ENCODE results near the gene CEBPZ. TPM values are rescaled to one million over a fixed set of nuclear protein-coding genes. Genes with fewer than 3 reads are reported as not detected.
"Not testable (repeated sequence)": the region's sequence is repeated elsewhere in the genome, so short reads cannot be mapped to it uniquely, and the experiment has no call there.

Gene CEBPZ
- polyA plus RNA-seq, 1 experiment, result 21.1 TPM

GRCh38 chr2:37219046-37219445, 12.3 kb downstream of the CEBPZ start:
- ChIA-PET POLR2A (no interaction called here), CTCF (interaction anchor here (1.2 kb wide), 1 partner anchor 47 kb away, joined by 3 read pairs; no protein-coding TSS in a partner anchor)
- no peaks in the 10 kb centered on the region for H3K9me3 ChIP-seq (ENCODE audit: control insufficient read depth, insufficient read depth, low read length)
- no peaks in the 10 kb centered on the region for H3K27me3 ChIP-seq (ENCODE audit: control insufficient read depth, insufficient read depth, low read length)
- H3K27ac ChIP-seq (ENCODE audit: low read depth, low read length), result no peak overlapping the region
- H3K4me3 ChIP-seq (ENCODE audit: low read depth, low read length), result no peak overlapping the region
- TF ChIP-seq CTCF (IDR thresholded peaks at IDR 0.05; ENCODE audit: low read depth, low read length), result no peak
- DNase-seq (ENCODE audit: low read depth, low spot score), result no peak

GRCh38 chr2:37215250-37215649, 16.1 kb downstream of the CEBPZ start:
- ChIA-PET POLR2A (no interaction called here), CTCF (no interaction called here)
- no peaks in the 10 kb centered on the region for H3K27me3 ChIP-seq (ENCODE audit: control insufficient read depth, insufficient read depth, low read length)
- H3K4me3 ChIP-seq (ENCODE audit: low read depth, low read length), result no peak overlapping the region
- TF ChIP-seq CTCF (IDR thresholded peaks at IDR 0.05; ENCODE audit: low read depth, low read length), result no peak
- no peak overlapping the region for H3K27ac ChIP-seq (ENCODE audit: low read depth, low read length)
- H3K9me3 ChIP-seq (ENCODE audit: control insufficient read depth, insufficient read depth, low read length), result no peaks in the 10 kb centered on the region
- DNase-seq (ENCODE audit: low read depth, low spot score), result no peak

DNA sequence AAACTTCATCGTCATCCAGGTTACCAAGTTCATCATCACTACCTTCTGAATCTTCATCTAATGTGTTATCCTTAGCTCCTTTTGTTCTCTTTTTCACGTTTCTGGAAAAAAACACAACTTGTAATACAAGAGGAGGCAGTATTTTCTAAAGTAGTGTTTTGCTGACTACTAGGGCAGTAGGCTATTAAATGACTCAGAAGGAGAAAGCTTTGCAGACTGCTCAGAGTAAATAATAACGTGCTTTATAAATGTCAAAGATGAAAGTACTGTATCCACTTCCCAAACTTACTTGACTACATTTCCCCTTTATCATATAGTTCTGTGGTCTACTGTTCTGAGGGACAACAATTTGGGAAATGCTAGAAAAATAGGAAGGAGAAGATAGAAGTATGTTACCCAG, 19.5 kb downstream of the CEBPZ start:
- Histone ChIP-seq H3K27me3 (ENCODE audit: control insufficient read depth, insufficient read depth, low read length) (no peaks in the 10 kb centered on the region), H3K9me3 (ENCODE audit: control insufficient read depth, insufficient read depth, low read length) (no peaks in the 10 kb centered on the region), H3K4me3 (ENCODE audit: low read depth, low read length) (no peak overlapping the region), H3K27ac (ENCODE audit: low read depth, low read length) (no peak overlapping the region)
- CTCF ChIA-PET, result interaction anchor here (0.5 to 2.0 kb wide), 3 partner anchors 43 to 152 kb away, joined by 3 to 8 read pairs (median 3); no protein-coding TSS in a partner anchor
- no peak for DNase-seq (ENCODE audit: low read depth, low spot score)
- POLR2A ChIA-PET, result interaction anchor here (1.1 kb wide), 1 partner anchor 15 kb away, joined by 4 read pairs; the partner anchor contains the start of gene CEBPZOS
- TF ChIP-seq CTCF (IDR thresholded peaks at IDR 0.05; ENCODE audit: low read depth, low read length), result no peak

GRCh38 chr2:37211212-37211611, 20.2 kb downstream of the CEBPZ start:
- TF ChIP-seq CTCF (IDR thresholded peaks at IDR 0.05; ENCODE audit: low read depth, low read length), result no peak
- no peaks in the 10 kb centered on the region for H3K27me3 ChIP-seq (ENCODE audit: control insufficient read depth, insufficient read depth, low read length)
- H3K27ac ChIP-seq (ENCODE audit: low read depth, low read length), result no peak overlapping the region
- ChIA-PET POLR2A (interaction anchor here (1.1 kb wide), 1 partner anchor 14 kb away, joined by 4 read pairs; the partner anchor contains the start of gene CEBPZOS), CTCF (interaction anchor here (0.6 to 2.0 kb wide), 2 partner anchors 43 to 152 kb away, joined by 3 to 8 read pairs; no protein-coding TSS in a partner anchor)
- no peak for DNase-seq (ENCODE audit: low read depth, low spot score)
- H3K4me3 ChIP-seq (ENCODE audit: low read depth, low read length), result no peak overlapping the region
- H3K9me3 ChIP-seq (ENCODE audit: control insufficient read depth, insufficient read depth, low read length), result peaks cover 4% of the 10 kb centered on the region; the same call in 1 of the 2 replicates

DNA sequence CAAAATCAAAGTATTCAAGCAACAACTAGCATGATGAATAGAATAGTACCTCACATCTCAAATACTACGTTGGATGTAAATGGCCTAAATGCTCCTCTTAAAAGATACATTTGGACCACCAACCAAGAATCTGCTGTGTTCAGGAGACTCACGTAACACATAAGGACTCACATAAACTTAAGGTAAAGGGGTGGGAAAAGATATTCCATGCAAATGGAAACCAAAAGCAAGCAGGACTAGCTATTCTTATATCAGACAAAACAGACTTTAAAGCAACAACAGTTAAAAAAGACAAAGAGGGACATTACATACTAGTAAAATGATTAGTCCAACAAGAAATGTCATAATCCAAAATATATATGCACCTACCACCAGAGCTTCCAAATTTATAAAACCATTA, 24.6 kb downstream of the CEBPZ start:
- H3K4me3 ChIP-seq (ENCODE audit: low read depth, low read length); H3K27ac ChIP-seq (ENCODE audit: low read depth, low read length); DNase-seq (ENCODE audit: low read depth, low spot score); CTCF ChIA-PET; POLR2A ChIA-PET; H3K27me3 ChIP-seq (ENCODE audit: control insufficient read depth, insufficient read depth, low read length): not testable (repeated sequence)
- H3K9me3 ChIP-seq (ENCODE audit: control insufficient read depth, insufficient read depth, low read length), result peaks cover 13% of the 10 kb centered on the region

Measured in AG04450 (cell line).